HL-60 (cell line): Measurements from ENCODE around the gene MICALL2.

Source experiments
- DNase-seq, 2 experiments: peaks; one replicate each; pipeline ENCODE4 v3.0.0-alpha.2; 2010 to 2020; ENCODE audit warnings: low read depth in 1 of 2, low spot score in 1 of 2
- H3K27ac ChIP-seq: fragments of 250-450 bp; sonication (Bioruptor Pico); replicated peaks from 2 replicates; pipeline ENCODE4 v1.5.1; 2020; ENCODE audit warnings: mild to moderate bottlenecking, moderate library complexity
- H3K27me3 ChIP-seq: fragments of 250-450 bp; sonication (Bioruptor Pico); 2 replicates; pipeline ENCODE4 v1.5.1; 2021; ENCODE audit warnings: mild to moderate bottlenecking, moderate library complexity; ENCODE audit not compliant: insufficient read depth, poor library complexity, severe bottlenecking
- H3K4me3 ChIP-seq: replicated peaks from 2 replicates; pipeline ENCODE4 v1.5.1; 2011; ENCODE audit warnings: mild to moderate bottlenecking, control low read depth, low read length; ENCODE audit not compliant: insufficient read depth
- GABPA ChIP-seq: IDR thresholded peaks from 2 replicates; pipeline ENCODE4 v1.6.1; 2012; ENCODE audit warnings: low read depth
- POLR2AphosphoS5 ChIP-seq: IDR thresholded peaks from 2 replicates; pipeline ENCODE4 v1.6.1; 2012; ENCODE audit warnings: low read depth
- SPI1 ChIP-seq: IDR thresholded peaks from 2 replicates; pipeline ENCODE4 v1.6.1; 2012; ENCODE audit warnings: low read depth, mild to moderate bottlenecking, borderline replicate concordance
- TF ChIP-seq, protein P1 (sequence below): IDR thresholded peaks from one replicate; pipeline ENCODE4 v1.5.1; 2011; ENCODE audit warnings: low read length, control low read depth, inconsistent platforms; ENCODE audit not compliant: insufficient read depth
- TF ChIP-seq, protein P2 (sequence below): IDR thresholded peaks from 2 replicates; pipeline ENCODE4 v1.6.1; 2012; ENCODE audit warnings: low read depth; ENCODE audit not compliant: insufficient replicate concordance

Gene MICALL2

GRCh38 chr7:1409555-1409954 is 49.7 kb downstream of the MICALL2 start:
- no peak for TF ChIP-seq POLR2AphosphoS5
- TF ChIP-seq, protein P1, sequence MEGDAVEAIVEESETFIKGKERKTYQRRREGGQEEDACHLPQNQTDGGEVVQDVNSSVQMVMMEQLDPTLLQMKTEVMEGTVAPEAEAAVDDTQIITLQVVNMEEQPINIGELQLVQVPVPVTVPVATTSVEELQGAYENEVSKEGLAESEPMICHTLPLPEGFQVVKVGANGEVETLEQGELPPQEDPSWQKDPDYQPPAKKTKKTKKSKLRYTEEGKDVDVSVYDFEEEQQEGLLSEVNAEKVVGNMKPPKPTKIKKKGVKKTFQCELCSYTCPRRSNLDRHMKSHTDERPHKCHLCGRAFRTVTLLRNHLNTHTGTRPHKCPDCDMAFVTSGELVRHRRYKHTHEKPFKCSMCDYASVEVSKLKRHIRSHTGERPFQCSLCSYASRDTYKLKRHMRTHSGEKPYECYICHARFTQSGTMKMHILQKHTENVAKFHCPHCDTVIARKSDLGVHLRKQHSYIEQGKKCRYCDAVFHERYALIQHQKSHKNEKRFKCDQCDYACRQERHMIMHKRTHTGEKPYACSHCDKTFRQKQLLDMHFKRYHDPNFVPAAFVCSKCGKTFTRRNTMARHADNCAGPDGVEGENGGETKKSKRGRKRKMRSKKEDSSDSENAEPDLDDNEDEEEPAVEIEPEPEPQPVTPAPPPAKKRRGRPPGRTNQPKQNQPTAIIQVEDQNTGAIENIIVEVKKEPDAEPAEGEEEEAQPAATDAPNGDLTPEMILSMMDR = no peak
- no peak for TF ChIP-seq SPI1
- TF ChIP-seq, protein P2, sequence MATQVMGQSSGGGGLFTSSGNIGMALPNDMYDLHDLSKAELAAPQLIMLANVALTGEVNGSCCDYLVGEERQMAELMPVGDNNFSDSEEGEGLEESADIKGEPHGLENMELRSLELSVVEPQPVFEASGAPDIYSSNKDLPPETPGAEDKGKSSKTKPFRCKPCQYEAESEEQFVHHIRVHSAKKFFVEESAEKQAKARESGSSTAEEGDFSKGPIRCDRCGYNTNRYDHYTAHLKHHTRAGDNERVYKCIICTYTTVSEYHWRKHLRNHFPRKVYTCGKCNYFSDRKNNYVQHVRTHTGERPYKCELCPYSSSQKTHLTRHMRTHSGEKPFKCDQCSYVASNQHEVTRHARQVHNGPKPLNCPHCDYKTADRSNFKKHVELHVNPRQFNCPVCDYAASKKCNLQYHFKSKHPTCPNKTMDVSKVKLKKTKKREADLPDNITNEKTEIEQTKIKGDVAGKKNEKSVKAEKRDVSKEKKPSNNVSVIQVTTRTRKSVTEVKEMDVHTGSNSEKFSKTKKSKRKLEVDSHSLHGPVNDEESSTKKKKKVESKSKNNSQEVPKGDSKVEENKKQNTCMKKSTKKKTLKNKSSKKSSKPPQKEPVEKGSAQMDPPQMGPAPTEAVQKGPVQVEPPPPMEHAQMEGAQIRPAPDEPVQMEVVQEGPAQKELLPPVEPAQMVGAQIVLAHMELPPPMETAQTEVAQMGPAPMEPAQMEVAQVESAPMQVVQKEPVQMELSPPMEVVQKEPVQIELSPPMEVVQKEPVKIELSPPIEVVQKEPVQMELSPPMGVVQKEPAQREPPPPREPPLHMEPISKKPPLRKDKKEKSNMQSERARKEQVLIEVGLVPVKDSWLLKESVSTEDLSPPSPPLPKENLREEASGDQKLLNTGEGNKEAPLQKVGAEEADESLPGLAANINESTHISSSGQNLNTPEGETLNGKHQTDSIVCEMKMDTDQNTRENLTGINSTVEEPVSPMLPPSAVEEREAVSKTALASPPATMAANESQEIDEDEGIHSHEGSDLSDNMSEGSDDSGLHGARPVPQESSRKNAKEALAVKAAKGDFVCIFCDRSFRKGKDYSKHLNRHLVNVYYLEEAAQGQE = no peak
- TF ChIP-seq GABPA = no peak

DNA sequence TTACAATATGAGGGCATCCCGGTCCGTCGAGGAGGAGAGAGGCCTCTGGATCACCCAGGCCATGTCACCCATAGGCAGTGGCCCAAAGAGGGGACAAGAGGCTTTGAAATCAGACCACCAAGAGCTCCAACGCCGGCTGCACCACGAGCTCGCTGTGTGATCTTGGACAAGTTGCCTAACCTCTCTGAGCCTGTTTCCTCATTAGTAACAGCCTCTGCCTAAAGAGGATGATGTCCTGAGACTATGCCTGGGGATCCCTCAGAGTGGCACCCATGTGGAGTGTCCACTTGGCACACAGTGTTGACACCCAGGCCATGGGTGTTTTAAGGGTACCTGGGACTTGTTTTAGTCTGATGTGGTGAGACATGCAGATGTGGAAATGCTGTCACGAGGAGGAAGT is 50.8 kb downstream of the MICALL2 start:
- H3K4me3 ChIP-seq = no peak overlapping the region
- H3K27ac ChIP-seq = no peak overlapping the region
- no peak for DNase-seq
- H3K27me3 ChIP-seq = peaks cover 24% of the 10 kb centered on the region
- TF ChIP-seq, protein P1 = no peak
- TF ChIP-seq, protein P2 = no peak
- TF ChIP-seq SPI1 (no peak), GABPA (no peak), POLR2AphosphoS5 (no peak)

More at GRCh38 chr7:1409555-1409954, 49.7 kb downstream of the MICALL2 start:
- H3K4me3 ChIP-seq = no peak overlapping the region
- no peak overlapping the region for H3K27ac ChIP-seq
- DNase-seq = no peak
- H3K27me3 ChIP-seq = peaks cover 14% of the 10 kb centered on the region

DNA sequence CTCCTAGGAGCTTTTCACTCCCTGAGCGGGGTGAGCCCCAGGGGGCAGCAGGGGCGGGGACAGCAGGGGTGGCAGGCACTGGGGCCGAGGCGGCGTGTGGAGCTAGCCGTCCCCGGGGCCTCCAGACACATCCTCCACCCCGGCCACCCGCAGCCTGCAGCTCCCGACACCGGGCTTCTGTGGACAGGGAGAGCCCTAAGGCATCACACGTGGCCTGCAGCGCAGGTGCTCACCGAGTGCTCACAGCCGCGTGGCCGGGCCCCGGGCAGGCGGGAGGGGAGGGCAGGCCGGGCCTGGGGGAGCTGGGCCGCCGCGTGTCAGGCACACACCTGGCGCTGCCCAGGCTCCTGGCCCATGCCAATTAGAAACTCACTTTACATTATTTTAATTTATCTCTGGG is 51.4 kb downstream of the MICALL2 start:
- no peak for DNase-seq
- TF ChIP-seq, protein P2 = no peak
- TF ChIP-seq GABPA = no peak
- TF ChIP-seq, protein P1 = no peak
- no peak for TF ChIP-seq SPI1
- no peak for TF ChIP-seq POLR2AphosphoS5
- Histone ChIP-seq H3K27me3 (peaks cover 30% of the 10 kb centered on the region), H3K4me3 (no peak overlapping the region), H3K27ac (no peak overlapping the region)
